Cardiac muscle cell (in vitro differentiated cells and primary cell): Measurements from ENCODE around the gene RGN. TPM values are rescaled to one million over a fixed set of nuclear protein-coding genes. Genes with fewer than 3 reads are reported as not detected.

ENCODE experiments used
- DNase-seq, 2 donors: peaks; one replicate each; pipeline versions ENCODE4 v3.0.0 to v3.0.0-alpha.2; 2010 to 2017; ENCODE audit warnings: low read depth in 1 of 2, low spot score in 1 of 2
- H3K27ac ChIP-seq: fragments of 200-600 bp; sonication (generic); 2 replicates; pipeline ENCODE4 v1.5.1; 2016
- H3K27me3 ChIP-seq: fragments of 200-600 bp; sonication (generic); 2 replicates; pipeline ENCODE4 v1.6.0; 2016; ENCODE audit warnings: control low read depth
- H3K36me3 ChIP-seq: fragments of 200-600 bp; sonication (generic); 2 replicates; pipeline ENCODE4 v1.5.1; 2016; ENCODE audit warnings: control low read depth
- H3K4me1 ChIP-seq: fragments of 200-600 bp; sonication (generic); 2 replicates; pipeline ENCODE4 v1.8.1; 2017; ENCODE audit warnings: low read depth, mild to moderate bottlenecking, mixed run types
- H3K4me3 ChIP-seq: fragments of 200-600 bp; sonication (generic); 2 replicates; pipeline ENCODE4 v1.5.1; 2016; ENCODE audit warnings: mild to moderate bottlenecking
- H3K9me3 ChIP-seq: fragments of 200-600 bp; sonication (generic); 2 replicates; pipeline ENCODE4 v1.5.1; 2017; ENCODE audit warnings: low read depth, mild to moderate bottlenecking, control low read depth
- polyA plus RNA-seq: library from polyadenylated mRNA; unstranded; fragments of >200 nt; fragmentation: Nextera tagmentation; extraction: Ambion mirVana; gene quantifications from 2 replicates; pipeline ENCODE4 v1.2.1, GENCODE V29; 2016
- total RNA-seq: library from RNA; depleted of rRNA; stranded (reverse); fragments of >200 nt; gene quantifications from 2 replicates; pipeline ENCODE4 v1.2.3, GENCODE V29; 2016
- TF ChIP-seq, protein P1 (sequence below): IDR thresholded peaks from 2 replicates; pipeline ENCODE4 v1.5.1; 2012; ENCODE audit warnings: low read depth, mild to moderate bottlenecking, low read length

The RGN gene
- total RNA-seq (5.7 and 15.4 TPM in 2 replicates), polyA plus RNA-seq (7.4 and 31.6 TPM in 2 replicates)

DNA sequence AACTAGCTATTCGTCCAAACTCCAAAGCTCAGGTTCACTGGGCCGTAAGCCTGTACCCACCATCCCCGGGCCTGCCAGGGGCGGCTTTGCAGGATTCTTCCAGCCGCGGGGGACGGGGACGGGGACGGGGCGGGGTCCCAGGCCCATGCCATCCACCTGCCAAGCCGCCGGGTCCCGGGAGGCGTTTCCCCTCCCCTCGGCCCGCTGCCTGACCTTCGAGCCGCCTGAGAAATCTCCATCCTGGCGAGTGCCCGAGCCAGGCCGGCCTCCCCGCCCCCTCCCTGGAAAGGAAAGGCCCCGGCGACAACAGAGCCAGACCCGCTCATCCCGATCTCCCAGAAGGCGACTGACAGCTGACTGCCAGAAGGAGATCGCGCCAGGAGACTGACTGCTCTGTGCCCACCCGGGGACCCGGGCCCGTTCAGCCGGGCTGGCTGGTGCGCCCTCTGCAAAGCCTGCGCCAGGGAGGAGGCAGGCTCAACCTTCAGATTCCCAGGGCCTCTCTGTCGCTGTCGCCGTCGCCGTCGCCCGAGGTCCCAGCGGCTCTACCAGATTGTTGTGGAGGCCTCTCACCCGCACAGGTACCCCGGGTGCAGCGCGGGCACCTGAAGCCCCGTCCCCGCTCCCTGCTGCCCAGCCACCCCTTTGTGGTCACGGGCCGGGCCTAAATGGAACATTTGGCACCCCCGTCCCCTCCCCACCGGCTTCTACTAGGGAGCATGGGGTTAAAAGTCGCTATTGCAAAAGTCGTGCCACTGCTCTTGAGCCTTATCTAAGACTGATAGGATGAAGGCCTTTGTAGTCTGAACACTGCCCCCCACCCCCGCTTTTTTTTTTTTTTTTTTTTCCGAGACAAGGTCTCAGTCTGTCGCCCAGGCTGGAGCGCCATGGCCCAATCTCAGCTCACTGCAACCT, at the start of gene RGN:
Gene RGN, plus strand, starts transcription at position 315 of the 915 bp plus-strand sequence. CDS start 2,702 bp downstream, outside the sequence.
- H3K9me3 ChIP-seq: no peaks in the 10 kb centered on the region

DNA sequence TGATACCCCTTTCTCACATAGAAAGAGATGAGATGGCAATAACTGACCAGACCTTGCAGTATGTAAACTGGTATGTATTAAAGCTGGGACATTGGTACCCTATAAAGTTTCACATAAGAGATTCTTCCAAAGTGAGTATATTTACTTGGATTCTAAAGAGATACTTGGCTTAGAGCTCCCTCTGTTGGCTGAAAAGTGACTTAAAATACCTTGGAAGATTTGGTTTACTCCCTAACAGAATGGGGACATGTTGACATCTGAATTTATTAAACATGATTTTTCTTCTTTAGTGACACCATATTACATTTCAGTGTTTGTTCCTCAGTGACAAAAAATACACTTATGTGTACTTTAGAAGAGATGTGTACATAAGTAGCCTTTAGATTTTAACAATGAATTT, 47.9 kb upstream of the RGN start:
- H3K36me3 ChIP-seq: peaks cover 7% of the 10 kb centered on the region
- TF ChIP-seq, protein P1, sequence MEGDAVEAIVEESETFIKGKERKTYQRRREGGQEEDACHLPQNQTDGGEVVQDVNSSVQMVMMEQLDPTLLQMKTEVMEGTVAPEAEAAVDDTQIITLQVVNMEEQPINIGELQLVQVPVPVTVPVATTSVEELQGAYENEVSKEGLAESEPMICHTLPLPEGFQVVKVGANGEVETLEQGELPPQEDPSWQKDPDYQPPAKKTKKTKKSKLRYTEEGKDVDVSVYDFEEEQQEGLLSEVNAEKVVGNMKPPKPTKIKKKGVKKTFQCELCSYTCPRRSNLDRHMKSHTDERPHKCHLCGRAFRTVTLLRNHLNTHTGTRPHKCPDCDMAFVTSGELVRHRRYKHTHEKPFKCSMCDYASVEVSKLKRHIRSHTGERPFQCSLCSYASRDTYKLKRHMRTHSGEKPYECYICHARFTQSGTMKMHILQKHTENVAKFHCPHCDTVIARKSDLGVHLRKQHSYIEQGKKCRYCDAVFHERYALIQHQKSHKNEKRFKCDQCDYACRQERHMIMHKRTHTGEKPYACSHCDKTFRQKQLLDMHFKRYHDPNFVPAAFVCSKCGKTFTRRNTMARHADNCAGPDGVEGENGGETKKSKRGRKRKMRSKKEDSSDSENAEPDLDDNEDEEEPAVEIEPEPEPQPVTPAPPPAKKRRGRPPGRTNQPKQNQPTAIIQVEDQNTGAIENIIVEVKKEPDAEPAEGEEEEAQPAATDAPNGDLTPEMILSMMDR: peak; percentile 46
- no peak overlapping the region for H3K4me3 ChIP-seq
- DNase-seq: peak; percentile 73
- H3K27ac ChIP-seq: no peak overlapping the region
- H3K9me3 ChIP-seq: no peaks in the 10 kb centered on the region
- no peaks in the 10 kb centered on the region for H3K4me1 ChIP-seq
- no peaks in the 10 kb centered on the region for H3K27me3 ChIP-seq

More for the DNA sequence above, at the start of gene RGN:
- Histone ChIP-seq H3K4me3 (no peak within 1 kb of the TSS), H3K4me1 (peaks cover 4% of the 10 kb centered on the region), H3K36me3 (no peaks in the 10 kb centered on the region), H3K27ac (peak within 1 kb of the TSS; percentile 71), H3K27me3 (no peaks in the 10 kb centered on the region)
- TF ChIP-seq, protein P1: no peak
- peak in 1 of 2 donors; percentile 48 for DNase-seq

DNA sequence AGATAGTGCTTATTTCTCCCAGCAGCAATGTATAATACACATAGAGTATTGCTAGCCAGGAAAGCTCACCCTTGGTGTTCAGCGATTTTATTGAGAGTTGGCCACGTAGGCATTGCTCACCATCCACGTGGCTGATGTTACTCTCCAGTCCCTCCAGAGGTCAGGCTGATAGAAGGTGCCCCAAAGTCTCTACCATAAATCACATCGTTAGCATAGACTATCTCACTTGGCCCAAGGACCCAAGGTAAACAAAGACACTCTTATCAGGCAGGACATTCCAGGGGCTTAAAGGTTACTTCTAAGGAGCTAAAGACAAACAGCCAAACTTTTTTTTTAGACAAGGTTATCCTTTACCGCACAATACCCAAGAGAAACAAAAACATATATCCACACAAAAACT, 30.3 kb upstream of the RGN start:
- Histone ChIP-seq H3K4me1 (no peaks in the 10 kb centered on the region), H3K27ac (no peak overlapping the region), H3K36me3 (no peaks in the 10 kb centered on the region), H3K27me3 (no peaks in the 10 kb centered on the region), H3K9me3 (no peaks in the 10 kb centered on the region), H3K4me3 (no peak overlapping the region)
- TF ChIP-seq, protein P1: no peak
- peak; percentile 0 to 2 for DNase-seq

DNA sequence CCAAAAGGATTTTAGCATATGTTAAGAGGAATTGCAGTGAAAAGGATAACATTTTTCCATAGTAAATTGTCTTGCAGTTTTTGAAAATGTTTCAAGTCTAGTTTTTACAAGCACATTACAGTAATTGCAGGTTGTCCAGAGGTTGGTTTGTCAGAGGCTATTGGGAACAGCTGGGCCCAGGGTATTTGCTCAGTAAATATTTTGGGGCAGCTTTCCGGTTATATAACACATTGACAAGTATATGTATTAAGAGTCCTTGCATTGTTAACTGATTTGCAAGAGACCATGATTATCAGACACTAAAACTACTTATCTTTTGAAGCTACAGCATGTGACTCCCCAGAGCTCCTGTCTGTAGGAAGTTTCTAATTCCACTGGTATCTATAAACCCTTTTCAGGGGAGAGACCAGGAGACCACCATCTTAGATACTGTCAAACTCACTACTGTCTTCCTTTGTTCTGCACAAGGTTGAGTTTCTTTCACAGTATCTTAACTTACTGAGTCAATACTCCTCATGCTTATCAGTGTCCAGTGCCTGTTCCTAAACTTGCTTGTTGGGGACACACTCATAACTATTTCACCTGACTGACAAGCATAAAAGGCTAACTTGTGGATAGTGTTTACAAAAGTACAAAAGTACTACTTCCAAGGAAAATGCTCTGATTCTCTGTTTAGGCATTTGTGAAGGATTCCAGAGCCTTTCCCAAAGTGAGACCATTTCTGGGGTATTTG, 18.9 kb upstream of the RGN start:
- Histone ChIP-seq H3K36me3 (no peaks in the 10 kb centered on the region), H3K4me1 (peaks cover 12% of the 10 kb centered on the region), H3K9me3 (no peaks in the 10 kb centered on the region), H3K27ac (peak overlapping the region; percentile 70), H3K4me3 (no peak overlapping the region), H3K27me3 (no peaks in the 10 kb centered on the region)
- DNase-seq: no peak
- TF ChIP-seq, protein P1: no peak

DNA sequence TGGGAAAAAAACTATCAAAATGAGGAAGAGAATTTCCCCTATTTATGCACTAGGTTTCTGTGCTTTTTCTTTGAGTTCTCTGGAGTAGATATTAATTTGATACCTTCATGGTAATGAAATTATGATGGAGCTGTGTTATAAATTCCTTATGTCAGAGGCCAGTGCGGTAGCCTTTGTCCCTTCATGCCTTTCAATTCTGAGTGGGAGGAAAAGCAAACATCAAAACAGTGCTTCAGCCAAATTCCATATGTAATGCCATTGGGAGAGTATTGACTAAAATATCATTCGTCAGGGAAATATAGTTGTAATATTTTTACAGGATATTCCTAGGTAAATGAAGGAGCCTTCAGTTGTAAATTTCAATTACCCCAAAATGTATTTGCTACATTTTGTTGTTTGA, 17.5 kb upstream of the RGN start:
- H3K9me3 ChIP-seq: no peaks in the 10 kb centered on the region
- no peak overlapping the region for H3K4me3 ChIP-seq
- no peak overlapping the region for H3K27ac ChIP-seq
- H3K36me3 ChIP-seq: no peaks in the 10 kb centered on the region
- no peak for DNase-seq
- H3K4me1 ChIP-seq: peaks cover 12% of the 10 kb centered on the region
- TF ChIP-seq, protein P1: no peak
- no peaks in the 10 kb centered on the region for H3K27me3 ChIP-seq
